ENCODE measurements around the gene ELP6.

DNA sequence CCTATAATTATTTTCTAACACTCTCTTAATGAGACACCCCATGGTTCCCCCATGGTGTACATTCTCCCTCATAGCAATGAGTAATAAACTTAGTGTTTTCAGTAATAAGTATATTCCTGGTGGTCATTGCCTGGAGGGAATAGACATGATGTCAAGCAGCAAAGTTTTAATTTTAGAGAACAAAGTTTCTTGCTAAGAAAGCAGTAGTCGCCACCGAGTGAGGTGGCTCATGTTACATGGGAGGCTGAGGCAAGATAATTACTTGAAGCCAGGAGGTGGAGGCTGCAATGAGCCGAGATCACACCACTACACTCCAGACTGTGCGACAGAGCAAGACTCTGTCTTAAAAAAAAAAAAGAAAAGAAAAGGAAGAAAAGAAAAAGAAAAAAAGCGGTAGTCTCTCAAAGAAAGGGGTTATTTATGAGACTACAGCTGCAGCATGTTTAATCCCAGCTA is 2.4 kb upstream of the ELP6 start:
- TF ChIP-seq, protein P1, sequence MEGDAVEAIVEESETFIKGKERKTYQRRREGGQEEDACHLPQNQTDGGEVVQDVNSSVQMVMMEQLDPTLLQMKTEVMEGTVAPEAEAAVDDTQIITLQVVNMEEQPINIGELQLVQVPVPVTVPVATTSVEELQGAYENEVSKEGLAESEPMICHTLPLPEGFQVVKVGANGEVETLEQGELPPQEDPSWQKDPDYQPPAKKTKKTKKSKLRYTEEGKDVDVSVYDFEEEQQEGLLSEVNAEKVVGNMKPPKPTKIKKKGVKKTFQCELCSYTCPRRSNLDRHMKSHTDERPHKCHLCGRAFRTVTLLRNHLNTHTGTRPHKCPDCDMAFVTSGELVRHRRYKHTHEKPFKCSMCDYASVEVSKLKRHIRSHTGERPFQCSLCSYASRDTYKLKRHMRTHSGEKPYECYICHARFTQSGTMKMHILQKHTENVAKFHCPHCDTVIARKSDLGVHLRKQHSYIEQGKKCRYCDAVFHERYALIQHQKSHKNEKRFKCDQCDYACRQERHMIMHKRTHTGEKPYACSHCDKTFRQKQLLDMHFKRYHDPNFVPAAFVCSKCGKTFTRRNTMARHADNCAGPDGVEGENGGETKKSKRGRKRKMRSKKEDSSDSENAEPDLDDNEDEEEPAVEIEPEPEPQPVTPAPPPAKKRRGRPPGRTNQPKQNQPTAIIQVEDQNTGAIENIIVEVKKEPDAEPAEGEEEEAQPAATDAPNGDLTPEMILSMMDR (IDR thresholded peaks at IDR 0.05 in 4 of 5, conservative IDR thresholded peaks at IDR 0.05 in 1 of 5), result no peak
- TF ChIP-seq POLR2A (IDR thresholded peaks at IDR 0.05), result no peak
